ENCODE measurements around the gene IFI27L1. TPM values are rescaled to one million over a fixed set of nuclear protein-coding genes. Genes with fewer than 3 reads are reported as not detected.
A peak's percentile ranks its signal among the peaks of the same experiment; 100 is the strongest.

Gene IFI27L1
- total RNA-seq, 4 donors from 2014 or later: 7.2 to 11.4 (median 9.3) TPM

GRCh38 chr14:94123296-94123695, 42.2 kb downstream of the IFI27L1 start:
- Histone ChIP-seq H3K4me1 (peaks cover under 1% of the 10 kb centered on the region), H3K27ac (no peak overlapping the region), H3K9me3 (peaks cover 12% of the 10 kb centered on the region), H3K36me3 (no peaks in the 10 kb centered on the region), H3K27me3 (no peaks in the 10 kb centered on the region), H3K4me3 (no peak overlapping the region)
- DNase-seq (ENCODE audit: low spot score in 2 of 2): peak in 1 of 2 donors; percentile 40
- no peak for TF ChIP-seq POLR2A (IDR thresholded peaks at IDR 0.05)
- TF ChIP-seq CTCF (IDR thresholded peaks at IDR 0.05): no peak
- no peak for TF ChIP-seq EP300 (IDR thresholded peaks at IDR 0.05)
- TF ChIP-seq POLR2AphosphoS5 (IDR thresholded peaks at IDR 0.05): no peak
- WGBS: 94% methylated on average over 9 of the region's 9 CpGs

GRCh38 chr14:94123868-94124267, 42.8 kb downstream of the IFI27L1 start:
- no peaks in the 10 kb centered on the region for H3K27me3 ChIP-seq
- H3K36me3 ChIP-seq: no peaks in the 10 kb centered on the region
- no peak overlapping the region for H3K27ac ChIP-seq
- H3K4me3 ChIP-seq: no peak overlapping the region
- peak in 1 of 2 donors; percentile 23 for DNase-seq (ENCODE audit: low spot score in 2 of 2)
- WGBS: 91% methylated on average over 1 of the region's 1 CpG
- no peak for TF ChIP-seq EP300 (IDR thresholded peaks at IDR 0.05)
- no peak for TF ChIP-seq CTCF (IDR thresholded peaks at IDR 0.05)
- TF ChIP-seq POLR2A (IDR thresholded peaks at IDR 0.05): no peak
- TF ChIP-seq POLR2AphosphoS5 (IDR thresholded peaks at IDR 0.05): no peak
- peaks cover 12% of the 10 kb centered on the region for H3K9me3 ChIP-seq
- H3K4me1 ChIP-seq: peaks cover 6% of the 10 kb centered on the region

DNA sequence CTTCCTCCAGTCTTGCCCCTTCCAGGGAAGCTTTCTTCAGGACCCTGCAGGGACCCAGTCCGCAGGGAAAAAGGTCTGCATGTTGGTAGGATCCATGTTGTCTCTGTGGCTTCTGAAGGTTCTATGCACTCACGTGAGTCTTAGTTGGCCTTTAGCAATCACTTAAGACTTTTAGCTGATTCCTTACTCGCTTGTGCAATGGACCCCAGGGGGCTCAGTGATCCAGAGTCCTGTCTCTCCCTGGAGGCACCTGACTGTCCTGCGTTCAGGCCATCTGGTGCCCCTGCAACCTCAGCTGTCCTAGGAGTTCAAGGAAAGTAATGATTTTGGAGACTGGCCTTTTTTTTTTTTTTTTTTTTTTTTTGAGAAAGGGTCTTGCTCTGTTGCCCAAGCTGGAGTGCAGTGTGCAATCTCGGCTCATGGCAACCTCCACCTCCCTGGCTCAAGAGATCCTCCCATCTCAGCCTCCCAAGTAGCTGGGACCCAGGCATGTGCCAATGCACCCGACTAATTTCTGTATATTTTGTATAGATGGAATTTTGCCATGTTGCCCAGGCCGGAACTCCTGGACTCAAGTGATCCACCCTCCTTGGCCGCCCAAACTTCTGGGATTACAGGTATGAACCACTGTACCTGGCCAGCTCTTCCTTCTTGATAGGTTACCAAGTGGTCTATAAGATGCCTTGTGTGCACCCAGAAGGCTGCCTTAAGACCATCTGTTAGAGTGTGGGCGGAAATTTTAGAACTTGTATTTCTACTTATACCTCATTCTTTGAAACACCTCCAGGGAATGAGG, 43.7 kb downstream of the IFI27L1 start:
- TF ChIP-seq EP300 (IDR thresholded peaks at IDR 0.05): no peak
- no peak for TF ChIP-seq CTCF (IDR thresholded peaks at IDR 0.05)
- no peak for TF ChIP-seq POLR2AphosphoS5 (IDR thresholded peaks at IDR 0.05)
- TF ChIP-seq POLR2A (IDR thresholded peaks at IDR 0.05): no peak
- Histone ChIP-seq H3K27ac (no peak overlapping the region), H3K4me3 (no peak overlapping the region), H3K4me1 (peaks cover 15% of the 10 kb centered on the region), H3K36me3 (no peaks in the 10 kb centered on the region), H3K27me3 (no peaks in the 10 kb centered on the region), H3K9me3 (peaks cover 6% of the 10 kb centered on the region)
- WGBS: 88% methylated on average over 9 of the region's 9 CpGs
- DNase-seq (ENCODE audit: low spot score in 2 of 2): peak in 1 of 2 donors; percentile 62

DNA sequence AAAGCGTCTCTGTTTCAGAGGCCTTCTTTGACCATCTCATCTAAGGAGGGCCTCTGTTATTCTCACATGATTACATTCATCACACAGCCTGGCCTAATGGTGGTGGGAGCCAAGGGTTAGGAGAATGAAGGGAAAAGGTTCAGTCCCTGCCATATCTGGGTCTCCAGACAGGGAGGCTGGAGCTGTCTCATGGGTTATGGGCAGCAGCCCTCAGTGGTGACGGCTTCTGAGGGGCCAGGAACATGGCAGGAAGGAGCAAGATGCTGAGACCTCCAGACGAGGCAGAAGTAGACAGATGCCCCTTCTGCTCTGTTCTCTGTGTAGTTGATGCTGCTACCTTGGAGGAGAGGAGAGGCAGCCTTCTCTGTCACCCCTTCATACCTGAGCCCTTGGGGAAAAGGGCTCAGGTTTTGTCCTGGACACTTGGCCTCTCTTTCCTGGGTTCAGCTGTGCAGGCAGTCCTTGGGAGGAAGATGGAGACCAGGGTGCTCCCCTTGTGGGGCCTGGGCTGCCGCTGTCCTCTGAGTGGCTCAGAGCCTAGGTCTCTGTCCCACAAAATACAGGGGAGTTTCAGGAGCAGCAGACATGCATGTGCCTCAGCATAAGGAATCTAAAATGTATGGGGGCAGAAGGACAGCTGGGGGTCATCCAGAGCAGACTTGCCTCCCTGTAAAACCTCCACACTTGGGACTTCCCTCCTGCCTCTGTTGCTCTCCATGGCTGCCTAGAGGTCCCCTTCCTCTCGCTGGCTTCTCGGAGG, 44.7 kb downstream of the IFI27L1 start:
- TF ChIP-seq POLR2A (IDR thresholded peaks at IDR 0.05) (no peak), EP300 (IDR thresholded peaks at IDR 0.05) (no peak), POLR2AphosphoS5 (IDR thresholded peaks at IDR 0.05) (no peak), CTCF (IDR thresholded peaks at IDR 0.05) (no peak)
- Histone ChIP-seq H3K36me3 (no peaks in the 10 kb centered on the region), H3K4me3 (no peak overlapping the region), H3K27ac (no peak overlapping the region), H3K9me3 (no peaks in the 10 kb centered on the region), H3K27me3 (no peaks in the 10 kb centered on the region), H3K4me1 (peaks cover 22% of the 10 kb centered on the region)
- peak in 1 of 2 donors; percentile 35 for DNase-seq (ENCODE audit: low spot score in 2 of 2)
- 96% methylated on average over 4 of the region's 6 CpGs for WGBS

DNA sequence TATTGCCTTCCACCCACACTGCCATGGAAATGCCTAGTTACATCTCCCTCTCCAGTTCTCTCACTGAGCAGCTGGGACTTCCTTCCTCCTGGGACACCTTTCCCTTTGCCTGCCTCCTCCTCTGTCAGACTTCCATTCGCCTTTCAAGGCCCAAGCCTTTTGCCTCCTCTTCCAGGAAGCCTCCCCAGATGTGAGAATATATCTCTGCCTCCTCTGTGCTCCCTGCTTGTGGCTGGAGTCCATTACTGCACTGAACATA, 45.2 kb downstream of the IFI27L1 start:
- no peaks in the 10 kb centered on the region for H3K36me3 ChIP-seq
- DNase-seq (ENCODE audit: low spot score in 2 of 2): peak in 1 of 2 donors; percentile 13
- no peak overlapping the region for H3K27ac ChIP-seq
- 82% methylated on average over 1 of the region's 1 CpG for WGBS
- H3K9me3 ChIP-seq: no peaks in the 10 kb centered on the region
- H3K27me3 ChIP-seq: no peaks in the 10 kb centered on the region
- peaks cover 22% of the 10 kb centered on the region for H3K4me1 ChIP-seq
- no peak overlapping the region for H3K4me3 ChIP-seq
- TF ChIP-seq POLR2A (IDR thresholded peaks at IDR 0.05): no peak
- TF ChIP-seq EP300 (IDR thresholded peaks at IDR 0.05): no peak
- TF ChIP-seq POLR2AphosphoS5 (IDR thresholded peaks at IDR 0.05): no peak
- TF ChIP-seq CTCF (IDR thresholded peaks at IDR 0.05): no peak
